ENCODE measurements around the gene F13B. TPM values are rescaled to one million over a fixed set of nuclear protein-coding genes. Genes with fewer than 3 reads are reported as not detected.

F13B gene
- not detected for total RNA-seq

- DNase-seq, result no peak
- Histone ChIP-seq H3K4me3 (no peak within 1 kb of the TSS), H3K27me3 (no peaks in the 10 kb centered on the region), H3K27ac (no peak within 1 kb of the TSS), H3K4me1 (no peaks in the 10 kb centered on the region), H3K36me3 (no peaks in the 10 kb centered on the region), H3K9me3 (no peaks in the 10 kb centered on the region)
- TF ChIP-seq POLR2A (IDR thresholded peaks at IDR 0.05) (no peak), CTCF (IDR thresholded peaks at IDR 0.05) (no peak)
- intact Hi-C loops (cut with DNase I; ENCODE audit: low total_unique reads), result no loop called here
Measured at GRCh38 chr1:197066719-197067456, at the start of gene F13B. Gene F13B (minus strand): TSS chr1:197067260. CDS start chr1:197067223, 37 bp downstream.

- DNase-seq, result no peak
- Histone ChIP-seq H3K27me3 (no peaks in the 10 kb centered on the region), H3K4me1 (no peaks in the 10 kb centered on the region), H3K9me3 (no peaks in the 10 kb centered on the region), H3K36me3 (no peaks in the 10 kb centered on the region), H3K27ac (no peak overlapping the region), H3K4me3 (no peak overlapping the region)
- intact Hi-C loops (cut with DNase I; ENCODE audit: low total_unique reads), result no loop called here
- TF ChIP-seq CTCF (IDR thresholded peaks at IDR 0.05) (no peak), POLR2A (IDR thresholded peaks at IDR 0.05) (no peak)
Measured at GRCh38 chr1:197116156-197116555, 49.1 kb upstream of the F13B start.

DNA sequence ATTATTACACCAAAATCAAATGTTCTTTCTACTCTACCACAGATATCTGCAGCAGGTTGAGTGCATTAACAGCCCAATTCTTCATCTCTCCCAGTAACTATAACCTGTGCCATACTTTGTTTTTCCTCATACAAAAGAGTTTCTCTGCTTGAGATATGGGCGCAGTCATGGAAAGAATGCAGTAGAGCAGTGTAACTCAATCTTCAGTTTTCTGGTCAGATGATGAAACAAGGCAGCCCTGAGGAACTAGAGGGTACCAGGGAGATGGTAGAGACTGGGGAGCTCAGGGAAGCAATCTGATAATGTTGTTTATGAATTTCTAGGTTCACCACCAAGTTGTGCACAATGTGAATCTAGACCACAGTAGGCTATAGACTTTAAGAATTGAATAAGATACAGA, 39.8 kb upstream of the F13B start:
- intact Hi-C loops (cut with DNase I; ENCODE audit: low total_unique reads), result no loop called here

DNA sequence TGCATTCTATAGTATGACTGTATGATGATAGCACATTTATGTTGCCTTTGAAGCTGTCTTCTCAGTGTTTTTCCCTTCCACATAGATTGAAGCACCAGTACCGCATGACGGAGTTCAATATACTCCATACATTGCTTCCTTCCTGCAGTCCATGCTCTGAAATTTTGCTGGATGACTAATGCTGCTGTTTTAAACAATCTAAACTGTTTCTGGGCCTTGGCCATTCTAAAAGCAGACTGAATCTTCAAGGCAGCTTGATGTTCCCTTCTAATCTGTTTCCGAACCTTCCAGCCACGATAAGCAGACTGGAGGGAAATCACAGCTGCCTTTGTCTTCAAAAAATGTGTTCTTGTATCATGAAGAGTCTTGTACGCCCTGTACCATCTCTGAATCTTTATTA, 36.2 kb upstream of the F13B start:
- TF ChIP-seq POLR2A (IDR thresholded peaks at IDR 0.05) (no peak), CTCF (IDR thresholded peaks at IDR 0.05) (no peak)
- Histone ChIP-seq H3K36me3 (no peaks in the 10 kb centered on the region), H3K27ac (no peak overlapping the region), H3K4me3 (no peak overlapping the region), H3K9me3 (no peaks in the 10 kb centered on the region), H3K27me3 (no peaks in the 10 kb centered on the region), H3K4me1 (no peaks in the 10 kb centered on the region)
- intact Hi-C loops (cut with DNase I; ENCODE audit: low total_unique reads), result no loop called here
- no peak for DNase-seq

More for the DNA sequence above, 39.8 kb upstream of the F13B start:
- Histone ChIP-seq H3K36me3 (no peaks in the 10 kb centered on the region), H3K4me1 (no peaks in the 10 kb centered on the region), H3K27me3 (no peaks in the 10 kb centered on the region), H3K9me3 (no peaks in the 10 kb centered on the region), H3K27ac (no peak overlapping the region), H3K4me3 (no peak overlapping the region)
- no peak for DNase-seq
- TF ChIP-seq CTCF (IDR thresholded peaks at IDR 0.05) (no peak), POLR2A (IDR thresholded peaks at IDR 0.05) (no peak)

DNA sequence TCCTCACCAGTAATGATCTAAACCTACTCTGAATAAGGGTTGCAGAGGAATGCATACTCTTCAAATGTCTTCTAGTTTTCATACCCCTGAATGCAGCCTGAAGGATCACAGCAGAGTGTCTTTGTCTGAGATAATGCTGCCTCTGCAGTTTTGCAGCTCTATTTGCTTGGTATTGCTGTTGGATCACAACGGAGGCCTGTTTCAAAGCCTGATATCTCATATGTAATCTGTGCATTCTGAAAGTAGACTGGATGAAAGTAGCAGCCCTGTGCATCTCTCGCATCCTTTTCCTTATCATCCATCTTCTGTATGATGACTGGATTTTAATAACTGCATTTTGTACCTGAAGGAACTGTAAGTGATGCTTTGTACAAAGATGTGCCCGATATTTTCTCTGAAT, 34.9 kb upstream of the F13B start:
- Histone ChIP-seq H3K4me1 (no peaks in the 10 kb centered on the region), H3K36me3 (no peaks in the 10 kb centered on the region), H3K9me3 (no peaks in the 10 kb centered on the region), H3K27me3 (no peaks in the 10 kb centered on the region), H3K27ac (no peak overlapping the region), H3K4me3 (no peak overlapping the region)
- TF ChIP-seq POLR2A (IDR thresholded peaks at IDR 0.05), result no peak
- intact Hi-C loops (cut with DNase I; ENCODE audit: low total_unique reads), result no loop called here
- no peak for DNase-seq

All from uterus (tissue), 4 donors.